ENCODE results near the gene CCNG2.

DNA sequence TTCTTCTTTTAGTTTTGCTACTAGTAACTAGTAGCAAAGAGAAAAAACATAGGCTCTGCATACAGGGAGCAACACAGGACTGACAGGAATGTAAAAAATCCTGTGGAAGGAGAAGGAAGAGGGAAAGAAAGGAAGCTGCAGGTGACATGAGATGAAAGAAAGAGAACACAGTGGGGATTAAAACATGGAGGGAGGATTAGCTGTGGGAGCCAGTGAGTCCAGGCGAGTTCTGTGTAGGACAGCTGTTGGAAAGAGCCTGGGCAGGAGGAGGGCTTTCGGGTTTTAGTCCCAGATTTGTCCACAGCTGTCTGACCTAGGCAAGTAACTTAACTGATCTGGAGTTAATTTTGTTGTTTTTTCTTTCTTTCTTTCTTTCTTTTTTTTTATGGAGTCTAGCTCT, 21.6 kb downstream of the CCNG2 start:
- TF ChIP-seq GATA2 (IDR thresholded peaks at IDR 0.05; ENCODE audit: low read depth, low read length) (no peak), GATA3 (IDR thresholded peaks at IDR 0.05; ENCODE audit: low read depth, low read length) (no peak)

Data from SH-SY5Y (cell line).